ENCODE data around the gene DLG2.
A peak's percentile ranks its signal among the peaks of the same experiment; 100 is the strongest.

Gene DLG2

GRCh38 chr11:83692675-83693074 is 1934.5 kb downstream of the DLG2 start:
- H3K4me3 ChIP-seq (ENCODE audit: low read depth, low read length): no peak overlapping the region
- TF ChIP-seq CTCF (IDR thresholded peaks at IDR 0.05; ENCODE audit: low read depth, low read length, missing control alignments): no peak
- DNase-seq (ENCODE audit: low read depth): no peak

GRCh38 chr11:83691451-83691950 is 1935.6 kb downstream of the DLG2 start:
- H3K4me3 ChIP-seq (ENCODE audit: low read depth, low read length): no peak overlapping the region
- no peak for DNase-seq (ENCODE audit: low read depth)
- TF ChIP-seq CTCF (IDR thresholded peaks at IDR 0.05; ENCODE audit: low read depth, low read length, missing control alignments): no peak

- H3K4me3 ChIP-seq (ENCODE audit: low read depth, low read length): no peak overlapping the region
- DNase-seq (ENCODE audit: low read depth): no peak
- no peak for TF ChIP-seq CTCF (IDR thresholded peaks at IDR 0.05; ENCODE audit: low read depth, low read length, missing control alignments)
Measured at GRCh38 chr11:83689144-83689780, 1937.9 kb downstream of the DLG2 start.

- no peak for DNase-seq (ENCODE audit: low read depth)
- H3K4me3 ChIP-seq (ENCODE audit: low read depth, low read length): no peak overlapping the region
- no peak for TF ChIP-seq CTCF (IDR thresholded peaks at IDR 0.05; ENCODE audit: low read depth, low read length, missing control alignments)
Measured at GRCh38 chr11:83687787-83688186, 1939.4 kb downstream of the DLG2 start.

GRCh38 chr11:83685730-83686129 is 1941.4 kb downstream of the DLG2 start:
- DNase-seq (ENCODE audit: low read depth): no peak
- H3K4me3 ChIP-seq (ENCODE audit: low read depth, low read length): no peak overlapping the region
- no peak for TF ChIP-seq CTCF (IDR thresholded peaks at IDR 0.05; ENCODE audit: low read depth, low read length, missing control alignments)

GRCh38 chr11:83684071-83684470 is 1943.1 kb downstream of the DLG2 start:
- TF ChIP-seq CTCF (IDR thresholded peaks at IDR 0.05; ENCODE audit: low read depth, low read length, missing control alignments): no peak
- no peak overlapping the region for H3K4me3 ChIP-seq (ENCODE audit: low read depth, low read length)
- DNase-seq (ENCODE audit: low read depth): no peak

GRCh38 chr11:83682611-83682973 is 1944.6 kb downstream of the DLG2 start:
- H3K4me3 ChIP-seq (ENCODE audit: low read depth, low read length): no peak overlapping the region
- DNase-seq (ENCODE audit: low read depth): peak; percentile 10
- no peak for TF ChIP-seq CTCF (IDR thresholded peaks at IDR 0.05; ENCODE audit: low read depth, low read length, missing control alignments)

All from GM12864 (cell line).